B cell (primary cell): ENCODE measurements around the gene RUVBL2. TPM values are rescaled to one million over a fixed set of nuclear protein-coding genes. Genes with fewer than 3 reads are reported as not detected.
"Not testable (repeated sequence)": the region's sequence is repeated elsewhere in the genome, so short reads cannot be mapped to it uniquely, and the experiment has no call there.

Experiments used
- ATAC-seq: fragments of 200-7000 bp; cut with Tn5 transposase; one replicate; pipeline ENCODE4 v1.10.0; 2021; ENCODE audit warnings: low read depth, mild to moderate bottlenecking, moderate number of reproducible peaks, moderate library complexity
- CTCF ChIA-PET: fragments of 350-600 bp; sonication (Branson Sonifier 250); formaldehyde crosslinking; loops from one replicate; lab custom pipeline; 2021; ENCODE audit warnings: antibody characterized with exemption, inconsistent platforms; lab: Charles Lee
- POLR2A ChIA-PET: fragments of 350-600 bp; sonication (Branson Sonifier 250); formaldehyde crosslinking; loops from one replicate; lab custom pipeline; 2021; ENCODE audit warnings: antibody characterized with exemption; lab: Charles Lee
- DNase-seq: peaks from one replicate; pipeline ENCODE4 v3.0.0; 2013
- H2AFZ ChIP-seq: 2 replicates; pipeline ENCODE4 v1.6.1; 2012; ENCODE audit warnings: mild to moderate bottlenecking, low read depth, low read length; ENCODE audit not compliant: insufficient read depth, poor library complexity, severe bottlenecking
- H3K27ac ChIP-seq, 2 donors: 1 replicate in 1 of 2; 2 replicates in 1 of 2; pipeline ENCODE4 v1.5.1; 2012 to 2013; ENCODE audit warnings: low read length in 2 of 2, mild to moderate bottlenecking in 2 of 2, moderate library complexity in 1 of 2
- H3K27me3 ChIP-seq, 4 experiments: fragments of 200-600 bp in 1 of 4; sonication (generic) in 1 of 4; replicated peaks in 1 of 4; 1 replicate in 2 of 4; 2 replicates in 2 of 4; pipeline versions ENCODE4 v1.6.1 to v1.7.0; 2013 to 2016; ENCODE audit warnings: low read length in 3 of 4, mild to moderate bottlenecking in 2 of 4, mixed read lengths in 1 of 4, moderate library complexity in 1 of 4; ENCODE audit not compliant: insufficient read depth in 4 of 4, control insufficient read depth in 3 of 4; ENCODE audit errors: control extremely low read depth in 1 of 4
- H3K36me3 ChIP-seq, 2 experiments: replicated peaks in 1 of 2; 1 replicate in 1 of 2; 2 replicates in 1 of 2; pipeline versions ENCODE4 v1.6.1 to v1.7.1; 2013; ENCODE audit warnings: low read length in 1 of 2; ENCODE audit not compliant: insufficient read depth in 2 of 2, control insufficient read depth in 1 of 2; ENCODE audit errors: control extremely low read depth in 1 of 2, extremely low read depth in 1 of 2
- H3K4me1 ChIP-seq, 2 donors: fragments of 200-600 bp in 1 of 2; sonication (generic) in 1 of 2; 1 replicate in 1 of 2; 2 replicates in 1 of 2; pipeline versions ENCODE4 v1.5.1 to v1.6.1; 2013 to 2017; ENCODE audit warnings: low read length in 2 of 2; ENCODE audit not compliant: control insufficient read depth in 2 of 2, insufficient read depth in 2 of 2
- H3K4me2 ChIP-seq: replicated peaks from 2 replicates; pipeline ENCODE3; 2012; ENCODE audit warnings: mild to moderate bottlenecking, low read depth, low read length; ENCODE audit not compliant: poor library complexity, severe bottlenecking
- H3K4me3 ChIP-seq, 5 experiments: fragments of 200-600 bp in 1 of 5; sonication (generic) in 1 of 5; 1 replicate in 3 of 5; 2 replicates in 2 of 5; pipeline versions ENCODE4 v1.5.1 to v1.7.0; 2011 to 2016; ENCODE audit warnings: low read length in 4 of 5, mild to moderate bottlenecking in 4 of 5, low read depth in 2 of 5, control low read depth in 1 of 5, moderate library complexity in 1 of 5; ENCODE audit not compliant: insufficient read depth in 1 of 5; ENCODE audit errors: control extremely low read depth in 1 of 5, extremely low read depth in 1 of 5
- H3K79me2 ChIP-seq: fragments of 200-600 bp; sonication (generic); one replicate; pipeline ENCODE4 v1.6.0; 2016; ENCODE audit warnings: low read length; ENCODE audit not compliant: control insufficient read depth, insufficient read depth
- H3K9ac ChIP-seq: fragments of 200-600 bp; sonication (generic); 2 replicates; pipeline ENCODE4 v1.6.1; 2017; ENCODE audit warnings: mild to moderate bottlenecking, low read length, moderate library complexity
- H3K9me3 ChIP-seq, 3 donors: one replicate each; pipeline versions ENCODE4 v1.6.1 to v1.7.1; 2013; ENCODE audit warnings: low read length in 2 of 3; ENCODE audit not compliant: control insufficient read depth in 2 of 3, insufficient read depth in 1 of 3; ENCODE audit errors: control extremely low read depth in 1 of 3
- H4K20me1 ChIP-seq: 2 replicates; pipeline ENCODE4 v1.6.0; 2012; ENCODE audit warnings: mild to moderate bottlenecking, low read length; ENCODE audit not compliant: insufficient read depth, control insufficient read depth, poor library complexity, severe bottlenecking
- H3K27ac Mint-ChIP-seq: one replicate; pipeline ENCODE4 v1.8.0; 2021; ENCODE audit warnings: mixed read lengths
- H3K27me3 Mint-ChIP-seq: one replicate; pipeline ENCODE4 v1.8.0; 2021; ENCODE audit warnings: mixed read lengths
- H3K4me1 Mint-ChIP-seq: one replicate; pipeline ENCODE4 v1.8.0; 2021; ENCODE audit warnings: mixed read lengths
- H3K4me3 Mint-ChIP-seq: one replicate; pipeline ENCODE4 v1.8.0; 2021; ENCODE audit warnings: mixed read lengths
- H3K9me3 Mint-ChIP-seq: one replicate; pipeline ENCODE4 v1.8.0; 2022; ENCODE audit warnings: mixed read lengths; ENCODE audit not compliant: insufficient read depth
- CTCF ChIP-seq: fragments of 200-600 bp; IDR thresholded peaks from one replicate; pipeline ENCODE4 v1.8.0; 2022; ENCODE audit warnings: antibody characterized with exemption, mild to moderate bottlenecking
- EZH2 ChIP-seq: IDR thresholded peaks from 2 replicates; pipeline ENCODE4 v1.6.1; 2012; ENCODE audit warnings: borderline replicate concordance, low read depth, mild to moderate bottlenecking, moderate library complexity, low read length; ENCODE audit not compliant: insufficient read depth, poor library complexity, severe bottlenecking
- WGBS: methylation state at CpG from one replicate; pipeline ENCODE4 v1.1.5; 2013; ENCODE audit warnings: missing lambda C conversion rate; ENCODE audit not compliant: insufficient coverage; 5-methylcytosine and 5-hydroxymethylcytosine counted together
- intact Hi-C: fragments of 100-400 bp; cut with micrococcal nuclease; formaldehyde crosslinking; loops from one replicate; pipeline ENCODE4 v1.10.0; 2022
- polyA plus RNA-seq: library from polyadenylated mRNA; depleted of rRNA; stranded (reverse); fragments of >200 nt; gene quantifications from 2 replicates; pipeline ENCODE4 v1.2.3, GENCODE V29; 2012
- total RNA-seq, 2 donors: library from RNA; stranded (reverse); fragments of 120-200 nt in 1 of 2; gene quantifications; 1 replicate in 1 of 2; 2 replicates in 1 of 2; pipeline versions ENCODE4 v1.2.3 to v1.2.4, GENCODE V29; 2013 to 2022

Gene RUVBL2
- total and polyA plus RNA-seq, 2 donors (not counting 1 experiment from before 2014, with no cell fraction given) = 36.1 to 57.4 TPM

GRCh38 chr19:49020931-49021895 is 27.5 kb downstream of the RUVBL2 start:
- Histone ChIP-seq H3K27ac (no peak overlapping the region), H3K9ac (no peak overlapping the region), H3K4me2 (peak overlapping the region; percentile 32), H3K79me2 (no peaks in the 10 kb centered on the region), H2AFZ (peak overlapping the region; percentile 59), H3K36me3 (no peaks in the 10 kb centered on the region), H4K20me1 (no peaks in the 10 kb centered on the region), H3K4me1 (peaks cover 25 to 40% of the 10 kb centered on the region in 2 donors), H3K4me3 (no peak overlapping the region), H3K9me3 (no peaks in the 10 kb centered on the region), H3K27me3 (peaks cover 0 to 9% (median 2%) of the 10 kb centered on the region in 4 experiments)
- Mint-ChIP-seq H3K4me1 (peaks cover 34% of the 10 kb centered on the region), H3K9me3 (no peaks in the 10 kb centered on the region), H3K27ac (peak overlapping the region; percentile 1), H3K4me3 (peak overlapping the region; percentile 46), H3K27me3 (peaks cover 3% of the 10 kb centered on the region)
- POLR2A ChIA-PET = interaction anchor here (0.5 kb wide), 1 partner anchor 64 kb away, joined by 7 read pairs; no protein-coding TSS in a partner anchor
- no peak for TF ChIP-seq EZH2
- TF ChIP-seq CTCF = no peak
- 37% methylated on average over 15 of the region's 16 CpGs for WGBS
- CTCF ChIA-PET = interaction anchor here (0.9 kb wide), 1 partner anchor 77 kb away, joined by 3 read pairs; no protein-coding TSS in a partner anchor
- ATAC-seq (no peak), DNase-seq (no peak)
- intact Hi-C loops = no loop called here

- H3K27me3 ChIP-seq = peaks cover 0 to 9% (median 2%) of the 10 kb centered on the region in 4 experiments
- H3K4me1 ChIP-seq = peaks cover 25 to 39% of the 10 kb centered on the region in 2 donors
- no peak overlapping the region for H3K27ac Mint-ChIP-seq
- CTCF ChIA-PET = no interaction called here
- DNase-seq (no peak), ATAC-seq (no peak)
- no peaks in the 10 kb centered on the region for H3K9me3 Mint-ChIP-seq
- H4K20me1 ChIP-seq = no peaks in the 10 kb centered on the region
- H3K79me2 ChIP-seq = no peaks in the 10 kb centered on the region
- H3K4me1 Mint-ChIP-seq = peaks cover 33% of the 10 kb centered on the region
- no peak overlapping the region for H3K4me2 ChIP-seq
- no peak for TF ChIP-seq EZH2
- TF ChIP-seq CTCF = no peak
- H3K27ac ChIP-seq = no peak overlapping the region
- no peak overlapping the region for H3K4me3 Mint-ChIP-seq
- WGBS = 94% methylated on average over 9 of the region's 9 CpGs
- no peak overlapping the region for H3K4me3 ChIP-seq
- intact Hi-C loops = no loop called here
- no peak overlapping the region for H2AFZ ChIP-seq
- H3K36me3 ChIP-seq = no peaks in the 10 kb centered on the region
- H3K9ac ChIP-seq = no peak overlapping the region
- peaks cover 3% of the 10 kb centered on the region for H3K27me3 Mint-ChIP-seq
- no peaks in the 10 kb centered on the region for H3K9me3 ChIP-seq
- POLR2A ChIA-PET = no interaction called here
These were observed 28.4 kb downstream of the RUVBL2 start for GRCh38 chr19:49022116-49022515.

GRCh38 chr19:49024233-49024632 is 30.5 kb downstream of the RUVBL2 start, which contains the start of gene CGB3:
CGB3 (minus strand) TSS chr19:49024333; CDS start chr19:49023971, 362 bp downstream.
- H4K20me1 ChIP-seq, H2AFZ ChIP-seq, H3K9me3 ChIP-seq, DNase-seq, H3K4me3 Mint-ChIP-seq, H3K27me3 ChIP-seq, H3K27ac Mint-ChIP-seq, H3K36me3 ChIP-seq, H3K79me2 ChIP-seq, H3K27me3 Mint-ChIP-seq, H3K4me2 ChIP-seq, intact Hi-C loops, CTCF ChIA-PET, ATAC-seq, POLR2A ChIA-PET, H3K4me3 ChIP-seq, H3K9me3 Mint-ChIP-seq, H3K9ac ChIP-seq, H3K27ac ChIP-seq: not testable (repeated sequence)
- H3K4me1 ChIP-seq = peaks cover 17 to 21% of the 10 kb centered on the region in 2 donors
- H3K4me1 Mint-ChIP-seq = peaks cover 22% of the 10 kb centered on the region
- WGBS = no CpG with 5 or more reads among the region's 15 CpGs
